Neural cell (in vitro differentiated cells): Measurements from ENCODE around the gene LCN2. TPM values are rescaled to one million over a fixed set of nuclear protein-coding genes. Genes with fewer than 3 reads are reported as not detected.

Experiments used
- H2AFZ ChIP-seq: fragments of 200-600, 300-800 bp; sonication (generic), shearing (Covaris generic); 2 replicates; pipeline ENCODE4 v1.6.0; 2014; ENCODE audit warnings: low read depth, mild to moderate bottlenecking, antibody characterized with exemption, low read length, moderate library complexity
- H3F3A ChIP-seq: fragments of 200-600 bp; shearing (Covaris generic); 2 replicates; pipeline ENCODE4 v1.6.1; 2016; ENCODE audit warnings: mild to moderate bottlenecking, moderate library complexity, mixed read lengths, antibody characterized with exemption, low read length; ENCODE audit not compliant: insufficient read depth, poor library complexity, severe bottlenecking
- H3K27ac ChIP-seq: fragments of 200-600, 300-800 bp; sonication (generic), shearing (Covaris generic); 2 replicates; pipeline ENCODE4 v1.5.1; 2014; ENCODE audit warnings: mild to moderate bottlenecking, low read length, moderate library complexity
- H3K27me3 ChIP-seq: fragments of 300-800, 200-600 bp; sonication (generic), shearing (Covaris generic); 2 replicates; pipeline ENCODE4 v1.6.0; 2014; ENCODE audit warnings: mild to moderate bottlenecking, low read depth, low read length, moderate library complexity; ENCODE audit not compliant: insufficient read depth
- H3K36me3 ChIP-seq: fragments of 300-800, 200-600 bp; sonication (generic), shearing (Covaris generic); 2 replicates; pipeline ENCODE4 v1.5.1; 2014; ENCODE audit warnings: mild to moderate bottlenecking, antibody characterized with exemption, low read length, moderate library complexity; ENCODE audit not compliant: insufficient read depth
- H3K4me2 ChIP-seq: fragments of 300-800, 200-600 bp; sonication (generic), shearing (Covaris generic); 2 replicates; pipeline ENCODE4 v1.6.0; 2014; ENCODE audit warnings: mild to moderate bottlenecking, low read length
- H3K4me3 ChIP-seq: fragments of 300-800, 200-600 bp; sonication (generic), shearing (Covaris generic); 2 replicates; pipeline ENCODE4 v1.5.1; 2014; ENCODE audit warnings: mild to moderate bottlenecking, low read length, moderate library complexity
- H3K79me2 ChIP-seq: fragments of 200-600 bp; shearing (Covaris generic); replicated peaks from 2 replicates; pipeline ENCODE4 v1.6.0; 2014; ENCODE audit warnings: mild to moderate bottlenecking, low read length, moderate library complexity; ENCODE audit not compliant: insufficient read depth
- H3K9ac ChIP-seq: fragments of 300-800, 200-600 bp; sonication (generic), shearing (Covaris generic); 2 replicates; pipeline ENCODE4 v1.6.1; 2016; ENCODE audit warnings: mild to moderate bottlenecking, low read length, mixed read lengths
- H3K9me2 ChIP-seq: fragments of 200-600 bp; shearing (Covaris generic); 2 replicates; pipeline ENCODE4 v1.6.1; 2016; ENCODE audit warnings: mild to moderate bottlenecking, low read length, mixed read lengths; ENCODE audit not compliant: insufficient read depth
- H3K9me3 ChIP-seq: fragments of 200-600, 300-800 bp; sonication (generic), shearing (Covaris generic); 2 replicates; pipeline ENCODE4 v1.6.1; 2016; ENCODE audit warnings: mild to moderate bottlenecking, mixed run types, low read length, moderate library complexity, mixed read lengths
- H4K20me1 ChIP-seq: fragments of 200-600 bp; shearing (Covaris generic); 2 replicates; pipeline ENCODE4 v1.6.1; 2016; ENCODE audit warnings: mild to moderate bottlenecking, mixed run types; ENCODE audit not compliant: insufficient read depth
- EP300 ChIP-seq: fragments of 450-650 bp; conservative IDR thresholded peaks from 2 replicates; pipeline ENCODE4 v1.6.1; 2014; ENCODE audit warnings: antibody characterized with exemption, mild to moderate bottlenecking, moderate library complexity; ENCODE audit not compliant: poor library complexity, severe bottlenecking
- EZH2 ChIP-seq: fragments of 200-600, 300-800 bp; shearing (Covaris generic), sonication (generic); IDR thresholded peaks from 2 replicates; pipeline ENCODE4 v1.6.1; 2014; ENCODE audit warnings: antibody characterized with exemption, low read length, borderline replicate concordance, mild to moderate bottlenecking; ENCODE audit not compliant: insufficient read depth, poor library complexity, severe bottlenecking
- MXI1 ChIP-seq: fragments of 450-650 bp; conservative IDR thresholded peaks from 2 replicates; pipeline ENCODE4 v1.6.1; 2014; ENCODE audit warnings: antibody characterized with exemption, mild to moderate bottlenecking; ENCODE audit not compliant: poor library complexity, severe bottlenecking
- POLR2AphosphoS5 ChIP-seq: IDR thresholded peaks from 2 replicates; pipeline ENCODE4 v1.6.1; 2012
- RAD21 ChIP-seq: fragments of 450-650 bp; conservative IDR thresholded peaks from 2 replicates; pipeline ENCODE4 v1.6.1; 2014; ENCODE audit warnings: antibody characterized with exemption, mild to moderate bottlenecking, moderate library complexity
- SMC3 ChIP-seq: fragments of 450-650 bp; conservative IDR thresholded peaks from 2 replicates; pipeline ENCODE4 v1.6.1; 2014; ENCODE audit warnings: antibody characterized with exemption, mild to moderate bottlenecking, moderate library complexity; ENCODE audit not compliant: poor library complexity
- TAF1 ChIP-seq: IDR thresholded peaks from 2 replicates; pipeline ENCODE4 v1.6.1; 2012; ENCODE audit warnings: low read depth
- polyA plus RNA-seq: library from polyadenylated mRNA; depleted of rRNA; stranded (reverse); fragments of >200 nt; gene quantifications from 2 replicates; pipeline ENCODE4 v1.2.3, GENCODE V29; 2014
- TF ChIP-seq, protein P1 (sequence below): fragments of 450-650 bp; IDR thresholded peaks from 2 replicates; pipeline ENCODE4 v1.5.1; 2014; ENCODE audit warnings: antibody characterized with exemption, mild to moderate bottlenecking, moderate library complexity; ENCODE audit not compliant: poor library complexity, severe bottlenecking
- TF ChIP-seq, protein P2 (sequence below): IDR thresholded peaks from 2 replicates; pipeline ENCODE4 v1.6.1; 2012; ENCODE audit warnings: borderline replicate concordance

The LCN2 gene
- polyA plus RNA-seq, 1 donor from 2014 or later: not detected

DNA sequence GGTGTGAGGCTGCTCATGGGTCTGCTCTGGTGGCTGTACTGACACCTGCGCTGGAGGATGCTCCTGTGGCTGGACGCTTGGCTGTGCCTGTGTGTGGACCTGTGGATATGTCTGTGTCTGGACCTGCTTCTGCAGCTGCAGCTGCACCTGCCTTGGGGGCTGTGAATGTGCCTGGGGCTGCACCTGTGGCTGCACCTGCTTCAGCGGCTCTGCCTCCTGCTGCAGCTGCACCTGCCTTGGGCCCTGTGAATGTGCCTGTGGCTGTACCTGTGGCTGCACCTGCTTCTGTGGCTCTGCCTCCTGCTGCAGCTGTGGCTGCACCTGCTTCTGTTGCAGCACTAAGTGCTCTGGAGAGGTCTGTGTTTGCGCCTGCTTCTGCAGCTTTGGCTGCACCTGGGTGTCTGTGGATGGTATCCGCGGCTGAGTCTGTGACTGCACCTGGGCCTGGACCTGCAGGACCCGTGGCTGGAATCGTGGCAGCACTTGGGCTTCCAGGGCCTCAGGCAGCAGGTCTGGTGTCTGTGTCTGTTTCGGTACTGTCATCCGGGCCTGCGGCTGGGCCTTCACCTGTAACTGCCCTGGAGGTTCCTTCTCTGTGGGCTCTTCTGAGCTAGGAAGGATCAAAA is 29.7 kb downstream of the LCN2 start:
- Histone ChIP-seq H3K9me2 (no peaks in the 10 kb centered on the region), H3K9ac (no peak overlapping the region), H3K79me2 (no peaks in the 10 kb centered on the region), H3K27me3 (no peaks in the 10 kb centered on the region), H3K4me3 (no peak overlapping the region), H3K27ac (no peak overlapping the region), H4K20me1 (no peaks in the 10 kb centered on the region), H3K36me3 (peaks cover 19% of the 10 kb centered on the region), H2AFZ (no peak overlapping the region), H3K9me3 (peaks cover 5% of the 10 kb centered on the region), H3F3A (no peaks in the 10 kb centered on the region), H3K4me2 (no peak overlapping the region)
- TF ChIP-seq MXI1: no peak
- TF ChIP-seq TAF1: no peak
- no peak for TF ChIP-seq EP300
- TF ChIP-seq, protein P1, sequence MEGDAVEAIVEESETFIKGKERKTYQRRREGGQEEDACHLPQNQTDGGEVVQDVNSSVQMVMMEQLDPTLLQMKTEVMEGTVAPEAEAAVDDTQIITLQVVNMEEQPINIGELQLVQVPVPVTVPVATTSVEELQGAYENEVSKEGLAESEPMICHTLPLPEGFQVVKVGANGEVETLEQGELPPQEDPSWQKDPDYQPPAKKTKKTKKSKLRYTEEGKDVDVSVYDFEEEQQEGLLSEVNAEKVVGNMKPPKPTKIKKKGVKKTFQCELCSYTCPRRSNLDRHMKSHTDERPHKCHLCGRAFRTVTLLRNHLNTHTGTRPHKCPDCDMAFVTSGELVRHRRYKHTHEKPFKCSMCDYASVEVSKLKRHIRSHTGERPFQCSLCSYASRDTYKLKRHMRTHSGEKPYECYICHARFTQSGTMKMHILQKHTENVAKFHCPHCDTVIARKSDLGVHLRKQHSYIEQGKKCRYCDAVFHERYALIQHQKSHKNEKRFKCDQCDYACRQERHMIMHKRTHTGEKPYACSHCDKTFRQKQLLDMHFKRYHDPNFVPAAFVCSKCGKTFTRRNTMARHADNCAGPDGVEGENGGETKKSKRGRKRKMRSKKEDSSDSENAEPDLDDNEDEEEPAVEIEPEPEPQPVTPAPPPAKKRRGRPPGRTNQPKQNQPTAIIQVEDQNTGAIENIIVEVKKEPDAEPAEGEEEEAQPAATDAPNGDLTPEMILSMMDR: no peak
- no peak for TF ChIP-seq POLR2AphosphoS5
- TF ChIP-seq EZH2: no peak
- no peak for TF ChIP-seq SMC3
- TF ChIP-seq, protein P2, sequence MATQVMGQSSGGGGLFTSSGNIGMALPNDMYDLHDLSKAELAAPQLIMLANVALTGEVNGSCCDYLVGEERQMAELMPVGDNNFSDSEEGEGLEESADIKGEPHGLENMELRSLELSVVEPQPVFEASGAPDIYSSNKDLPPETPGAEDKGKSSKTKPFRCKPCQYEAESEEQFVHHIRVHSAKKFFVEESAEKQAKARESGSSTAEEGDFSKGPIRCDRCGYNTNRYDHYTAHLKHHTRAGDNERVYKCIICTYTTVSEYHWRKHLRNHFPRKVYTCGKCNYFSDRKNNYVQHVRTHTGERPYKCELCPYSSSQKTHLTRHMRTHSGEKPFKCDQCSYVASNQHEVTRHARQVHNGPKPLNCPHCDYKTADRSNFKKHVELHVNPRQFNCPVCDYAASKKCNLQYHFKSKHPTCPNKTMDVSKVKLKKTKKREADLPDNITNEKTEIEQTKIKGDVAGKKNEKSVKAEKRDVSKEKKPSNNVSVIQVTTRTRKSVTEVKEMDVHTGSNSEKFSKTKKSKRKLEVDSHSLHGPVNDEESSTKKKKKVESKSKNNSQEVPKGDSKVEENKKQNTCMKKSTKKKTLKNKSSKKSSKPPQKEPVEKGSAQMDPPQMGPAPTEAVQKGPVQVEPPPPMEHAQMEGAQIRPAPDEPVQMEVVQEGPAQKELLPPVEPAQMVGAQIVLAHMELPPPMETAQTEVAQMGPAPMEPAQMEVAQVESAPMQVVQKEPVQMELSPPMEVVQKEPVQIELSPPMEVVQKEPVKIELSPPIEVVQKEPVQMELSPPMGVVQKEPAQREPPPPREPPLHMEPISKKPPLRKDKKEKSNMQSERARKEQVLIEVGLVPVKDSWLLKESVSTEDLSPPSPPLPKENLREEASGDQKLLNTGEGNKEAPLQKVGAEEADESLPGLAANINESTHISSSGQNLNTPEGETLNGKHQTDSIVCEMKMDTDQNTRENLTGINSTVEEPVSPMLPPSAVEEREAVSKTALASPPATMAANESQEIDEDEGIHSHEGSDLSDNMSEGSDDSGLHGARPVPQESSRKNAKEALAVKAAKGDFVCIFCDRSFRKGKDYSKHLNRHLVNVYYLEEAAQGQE: no peak
- TF ChIP-seq RAD21: no peak

DNA sequence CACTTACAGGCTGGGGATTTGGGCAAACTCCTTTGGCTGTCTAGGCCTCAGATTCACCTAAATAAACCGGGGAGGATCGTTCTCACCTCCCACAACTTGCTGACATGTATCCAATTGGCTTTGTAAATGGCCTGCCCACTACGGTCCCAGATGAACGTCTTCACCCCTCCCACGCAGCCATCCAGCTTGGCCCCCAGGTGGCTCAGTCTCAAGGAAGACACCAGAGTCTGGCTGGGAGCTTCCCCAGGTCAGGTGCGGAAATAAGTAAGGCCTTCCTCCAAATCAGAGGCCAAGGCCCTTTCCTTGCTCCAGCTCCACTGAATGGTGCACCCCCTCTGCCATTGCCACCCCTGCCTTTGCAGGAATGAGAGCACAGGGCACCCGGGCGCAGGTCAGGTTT is 30.7 kb downstream of the LCN2 start:
- no peak for TF ChIP-seq POLR2AphosphoS5
- TF ChIP-seq EP300: no peak
- TF ChIP-seq, protein P1: no peak
- no peak for TF ChIP-seq RAD21
- no peak for TF ChIP-seq EZH2
- no peak for TF ChIP-seq SMC3
- H3F3A ChIP-seq: no peaks in the 10 kb centered on the region
- H2AFZ ChIP-seq: no peak overlapping the region
- no peaks in the 10 kb centered on the region for H3K9me2 ChIP-seq
- H3K9me3 ChIP-seq: peaks cover 5% of the 10 kb centered on the region
- H3K36me3 ChIP-seq: peaks cover 19% of the 10 kb centered on the region
- no peak overlapping the region for H3K27ac ChIP-seq
- H4K20me1 ChIP-seq: no peaks in the 10 kb centered on the region
- no peak overlapping the region for H3K9ac ChIP-seq
- no peaks in the 10 kb centered on the region for H3K79me2 ChIP-seq
- no peak overlapping the region for H3K4me2 ChIP-seq
- no peaks in the 10 kb centered on the region for H3K27me3 ChIP-seq
- no peak overlapping the region for H3K4me3 ChIP-seq
